OCI-LY7 (cell line): ENCODE data around the gene MFRP.

Experiments used
- CTCF ChIP-seq: fragments of 200-600 bp; sonication (generic); conservative IDR thresholded peaks from 2 replicates; pipeline ENCODE4 v1.5.1; 2014; ENCODE audit warnings: mild to moderate bottlenecking, antibody characterized with exemption, low read length, moderate library complexity, mixed read lengths
- EZH2phosphoT487 ChIP-seq: fragments of 200-600 bp; sonication (generic); IDR thresholded peaks from 2 replicates; pipeline ENCODE4 v1.6.1; 2018; ENCODE audit warnings: low read depth, borderline replicate concordance, mild to moderate bottlenecking, mixed run types, antibody characterized with exemption, low read length, moderate library complexity, mixed read lengths

DNA sequence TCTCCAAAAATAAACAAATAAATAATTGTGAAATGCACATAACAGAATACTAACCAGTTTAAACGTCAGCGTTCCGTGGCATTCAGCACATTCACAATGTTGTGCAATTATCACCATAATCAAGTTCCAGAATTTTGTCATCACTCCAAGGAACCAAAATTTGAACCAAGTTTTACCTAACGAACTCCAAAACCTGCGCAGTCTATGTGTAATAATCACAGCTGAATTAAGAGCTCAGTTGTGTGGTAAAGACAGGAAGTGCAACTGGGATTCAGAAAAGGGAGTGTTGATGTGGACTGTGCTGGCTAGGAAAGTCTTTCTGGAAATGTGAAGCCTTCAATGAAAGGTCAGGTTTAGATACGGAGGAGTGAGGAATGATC, 24.2 kb downstream of the MFRP start:
- TF ChIP-seq CTCF (no peak), EZH2phosphoT487 (no peak)
